Nephron (organoid): ENCODE results near the gene OTOS.

Experiments
- H3K27ac Mint-ChIP-seq, 3 experiments: 2 replicates each; pipeline ENCODE4 v1.8.0; 2020; ENCODE audit warnings: mixed read lengths in 3 of 3, mild to moderate bottlenecking in 2 of 3, moderate library complexity in 1 of 3
- H3K27me3 Mint-ChIP-seq: 2 replicates; pipeline ENCODE4 v1.8.0; 2021; ENCODE audit warnings: low read depth, mild to moderate bottlenecking, moderate library complexity, mixed read lengths
- H3K36me3 Mint-ChIP-seq: 2 replicates; pipeline ENCODE4 v1.8.0; 2020; ENCODE audit warnings: low read depth, mixed read lengths
- H3K4me1 Mint-ChIP-seq: 2 replicates; pipeline ENCODE4 v1.8.0; 2020; ENCODE audit warnings: mixed read lengths
- H3K4me3 Mint-ChIP-seq, 3 experiments: 2 replicates each; pipeline ENCODE4 v1.8.0; 2020; ENCODE audit warnings: mild to moderate bottlenecking in 3 of 3, mixed read lengths in 3 of 3, moderate library complexity in 2 of 3
- H3K9me3 Mint-ChIP-seq: 2 replicates; pipeline ENCODE4 v1.8.0; 2020; ENCODE audit warnings: mixed read lengths
- CTCF ChIP-seq, 3 experiments: fragments of 200-600 bp; sonication (generic); IDR thresholded peaks; one replicate each; pipeline ENCODE4 v1.5.0; 2021; ENCODE audit warnings: antibody characterized with exemption in 3 of 3; ENCODE audit not compliant: unreplicated experiment in 3 of 3

OTOS gene

GRCh38 chr2:240166761-240167587, 26.5 kb upstream of the OTOS start:
- Mint-ChIP-seq H3K27me3 (peaks cover 17% of the 10 kb centered on the region), H3K9me3 (no peaks in the 10 kb centered on the region), H3K27ac (no peak overlapping the region), H3K4me3 (no peak overlapping the region), H3K36me3 (no peaks in the 10 kb centered on the region), H3K4me1 (peaks cover 12% of the 10 kb centered on the region)
- no peak for TF ChIP-seq CTCF (IDR thresholded peaks at IDR 0.05; ENCODE audit: unreplicated experiment in 3 of 3)

- no peaks in the 10 kb centered on the region for H3K36me3 Mint-ChIP-seq
These were observed 25.7 kb upstream of the OTOS start for GRCh38 chr2:240166191-240166590.

GRCh38 chr2:240165661-240166060, 25.2 kb upstream of the OTOS start:
- H3K36me3 Mint-ChIP-seq, result no peaks in the 10 kb centered on the region
- no peak overlapping the region for H3K27ac Mint-ChIP-seq
- TF ChIP-seq CTCF (IDR thresholded peaks at IDR 0.05; ENCODE audit: unreplicated experiment in 3 of 3), result no peak
- no peaks in the 10 kb centered on the region for H3K9me3 Mint-ChIP-seq
- H3K4me1 Mint-ChIP-seq, result peaks cover 5% of the 10 kb centered on the region
- no peak overlapping the region for H3K4me3 Mint-ChIP-seq
- peaks cover 20% of the 10 kb centered on the region for H3K27me3 Mint-ChIP-seq

More at GRCh38 chr2:240166191-240166590, 25.7 kb upstream of the OTOS start:
- no peak overlapping the region for H3K4me3 Mint-ChIP-seq
- TF ChIP-seq CTCF (IDR thresholded peaks at IDR 0.05; ENCODE audit: unreplicated experiment in 3 of 3), result no peak
- H3K27me3 Mint-ChIP-seq, result peaks cover 20% of the 10 kb centered on the region
- no peaks in the 10 kb centered on the region for H3K9me3 Mint-ChIP-seq
- peaks cover 10% of the 10 kb centered on the region for H3K4me1 Mint-ChIP-seq
- H3K27ac Mint-ChIP-seq, result no peak overlapping the region

- no peak overlapping the region for H3K4me3 Mint-ChIP-seq
- H3K27ac Mint-ChIP-seq, result no peak overlapping the region
- no peaks in the 10 kb centered on the region for H3K36me3 Mint-ChIP-seq
- H3K9me3 Mint-ChIP-seq, result no peaks in the 10 kb centered on the region
- no peak for TF ChIP-seq CTCF (IDR thresholded peaks at IDR 0.05; ENCODE audit: unreplicated experiment in 3 of 3)
- no peaks in the 10 kb centered on the region for H3K4me1 Mint-ChIP-seq
- peaks cover 20% of the 10 kb centered on the region for H3K27me3 Mint-ChIP-seq
These were observed 24.6 kb upstream of the OTOS start for GRCh38 chr2:240165034-240165433.

- H3K27me3 Mint-ChIP-seq, result peaks cover 20% of the 10 kb centered on the region
- no peaks in the 10 kb centered on the region for H3K9me3 Mint-ChIP-seq
- TF ChIP-seq CTCF (IDR thresholded peaks at IDR 0.05; ENCODE audit: unreplicated experiment in 3 of 3), result no peak
- no peak overlapping the region for H3K27ac Mint-ChIP-seq
- H3K4me3 Mint-ChIP-seq, result no peak overlapping the region
- H3K4me1 Mint-ChIP-seq, result no peaks in the 10 kb centered on the region
- no peaks in the 10 kb centered on the region for H3K36me3 Mint-ChIP-seq
These were observed 24.1 kb upstream of the OTOS start for GRCh38 chr2:240164586-240164985.
